C4-2B (cell line): ENCODE data around the gene DGKH.

Source experiments
- ZFX ChIP-seq: fragments of 450-650 bp; IDR thresholded peaks from 2 replicates; pipeline ENCODE4 v1.6.1; 2017
- TF ChIP-seq, protein P1 (sequence below): fragments of 450-650 bp; conservative IDR thresholded peaks from 2 replicates; pipeline ENCODE4 v1.5.1; 2017; ENCODE audit warnings: mild to moderate bottlenecking

DNA sequence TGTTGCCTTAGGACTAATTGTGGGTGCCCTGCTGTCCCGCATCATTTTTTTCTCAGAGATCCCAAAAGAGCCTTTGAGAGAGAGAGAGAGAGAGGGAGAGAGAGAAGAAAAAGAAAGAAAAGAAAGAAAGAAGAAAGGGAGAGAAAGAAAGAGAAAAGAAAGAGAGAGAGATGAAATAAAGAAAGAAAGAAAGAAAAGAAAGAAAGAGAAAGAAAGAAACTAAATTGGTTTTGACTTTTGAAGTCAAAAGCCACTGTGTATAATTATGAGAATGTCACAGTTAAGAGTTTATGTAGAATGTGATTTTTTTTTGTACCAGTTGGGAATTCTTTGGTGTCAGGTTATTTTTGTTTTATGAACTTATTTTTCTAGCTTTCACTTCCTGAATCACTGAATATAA lies 180.1 kb downstream of the DGKH start:
- TF ChIP-seq, protein P1, sequence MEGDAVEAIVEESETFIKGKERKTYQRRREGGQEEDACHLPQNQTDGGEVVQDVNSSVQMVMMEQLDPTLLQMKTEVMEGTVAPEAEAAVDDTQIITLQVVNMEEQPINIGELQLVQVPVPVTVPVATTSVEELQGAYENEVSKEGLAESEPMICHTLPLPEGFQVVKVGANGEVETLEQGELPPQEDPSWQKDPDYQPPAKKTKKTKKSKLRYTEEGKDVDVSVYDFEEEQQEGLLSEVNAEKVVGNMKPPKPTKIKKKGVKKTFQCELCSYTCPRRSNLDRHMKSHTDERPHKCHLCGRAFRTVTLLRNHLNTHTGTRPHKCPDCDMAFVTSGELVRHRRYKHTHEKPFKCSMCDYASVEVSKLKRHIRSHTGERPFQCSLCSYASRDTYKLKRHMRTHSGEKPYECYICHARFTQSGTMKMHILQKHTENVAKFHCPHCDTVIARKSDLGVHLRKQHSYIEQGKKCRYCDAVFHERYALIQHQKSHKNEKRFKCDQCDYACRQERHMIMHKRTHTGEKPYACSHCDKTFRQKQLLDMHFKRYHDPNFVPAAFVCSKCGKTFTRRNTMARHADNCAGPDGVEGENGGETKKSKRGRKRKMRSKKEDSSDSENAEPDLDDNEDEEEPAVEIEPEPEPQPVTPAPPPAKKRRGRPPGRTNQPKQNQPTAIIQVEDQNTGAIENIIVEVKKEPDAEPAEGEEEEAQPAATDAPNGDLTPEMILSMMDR = no peak
- TF ChIP-seq ZFX = no peak
